Mucosa of descending colon (tissue), 3 donors: ENCODE data around the gene MYB. TPM values are rescaled to one million over a fixed set of nuclear protein-coding genes. Genes with fewer than 3 reads are reported as not detected.

Source experiments
- ATAC-seq: fragments of 200-7000 bp; cut with Tn5 transposase; one replicate; pipeline ENCODE4 v1.9.1; 2020; ENCODE audit warnings: mild to moderate bottlenecking, moderate library complexity
- DNase-seq, 3 donors: peaks; one replicate each; pipeline ENCODE4 v3.0.0-alpha.2; 2020
- H3K36me3 ChIP-seq: fragments of 200-600 bp; one replicate; pipeline ENCODE4 v1.8.0; 2021; ENCODE audit warnings: low read depth, mild to moderate bottlenecking
- H3K4me1 ChIP-seq: fragments of 200-600 bp; one replicate; pipeline ENCODE4 v1.8.0; 2021; ENCODE audit warnings: low read depth, mild to moderate bottlenecking
- H3K4me3 ChIP-seq: fragments of 200-600 bp; one replicate; pipeline ENCODE4 v1.8.0; 2021; ENCODE audit warnings: mild to moderate bottlenecking
- H3K9me3 ChIP-seq: fragments of 200-600 bp; one replicate; pipeline ENCODE4 v1.8.0; 2021; ENCODE audit warnings: mild to moderate bottlenecking
- CTCF ChIP-seq: fragments of 200-600 bp; IDR thresholded peaks from one replicate; pipeline ENCODE4 v1.8.0; 2022; ENCODE audit warnings: antibody characterized with exemption, mild to moderate bottlenecking
- intact Hi-C, 2 donors: fragments of 100-400 bp; cut with DNase I in 1 of 2; cut with micrococcal nuclease in 1 of 2; formaldehyde crosslinking; loops; one replicate each; pipeline versions ENCODE4 v1.11.0 to v1.11.1; 2022; cut with DNase I, micrococcal nuclease
- total RNA-seq, 3 donors: library from RNA; stranded (reverse); fragmentation: NEBNext Ultra II Directional in 2 of 3; extraction: Animal tissue kit (Norgen Biotek cat#: 25700) in 2 of 3; gene quantifications; one replicate each; pipeline versions ENCODE4 v1.2.1 to v1.2.4, GENCODE V29; 2021 to 2023
- donor health status: DM: no; HTN: no; CAD: no; lungs with moderate emphysema.
- donor health status: DM: no; HTN: no; CAD: no.
- donor health status: DM: no; HTN: yes; CAD: no.

MYB gene
- total RNA-seq, 3 donors from 2014 or later = 26.5 to 82.8 (median 56.3) TPM

DNA sequence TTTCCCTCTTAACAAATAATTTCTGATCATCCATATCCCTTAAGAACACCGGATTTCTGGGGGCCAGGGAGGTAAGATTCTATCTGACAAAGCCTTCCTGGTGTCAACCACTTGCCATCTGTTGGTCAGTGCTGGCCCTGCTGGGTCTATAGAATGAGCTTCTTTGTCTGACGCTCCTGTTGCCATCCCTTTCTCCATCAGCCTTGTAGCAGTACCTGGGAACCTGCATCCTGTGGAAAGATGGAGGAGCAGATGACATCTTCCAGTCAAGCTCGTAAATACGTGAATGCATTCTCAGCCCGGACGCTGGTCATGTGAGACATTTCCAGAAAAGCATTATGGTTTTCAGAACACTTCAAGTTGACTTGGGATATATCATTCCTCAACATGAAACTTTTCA is 36.6 kb downstream of the MYB start:
- H3K36me3 ChIP-seq = no peaks in the 10 kb centered on the region
- no peak overlapping the region for H3K4me3 ChIP-seq
- TF ChIP-seq CTCF = no peak
- intact Hi-C loops = no loop called here
- ATAC-seq = no peak
- no peak for DNase-seq
- H3K4me1 ChIP-seq = peaks cover 1% of the 10 kb centered on the region
- H3K9me3 ChIP-seq = no peaks in the 10 kb centered on the region

DNA sequence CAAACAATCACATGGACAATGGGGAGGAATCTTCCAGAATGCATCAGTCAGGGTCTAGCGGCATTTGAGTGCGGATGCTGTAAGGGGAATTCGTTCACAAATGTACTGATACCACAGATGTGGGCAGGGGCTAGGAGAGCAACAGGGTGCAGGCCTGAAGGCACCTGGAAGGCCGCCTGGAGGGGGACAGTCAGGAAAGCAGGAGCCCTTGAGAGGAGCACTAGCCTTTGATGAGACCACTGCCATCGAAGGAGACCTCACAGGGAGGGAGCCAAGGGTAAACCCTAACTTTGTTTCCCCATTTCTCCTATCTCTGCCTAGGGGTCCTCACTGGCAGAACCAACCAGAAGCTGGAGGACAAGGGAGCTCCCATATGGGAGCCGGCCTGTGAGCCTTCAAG is 38.2 kb downstream of the MYB start:
- Histone ChIP-seq H3K4me3 (no peak overlapping the region), H3K36me3 (peaks cover 3% of the 10 kb centered on the region), H3K4me1 (peaks cover 12% of the 10 kb centered on the region), H3K9me3 (no peaks in the 10 kb centered on the region)
- no peak for DNase-seq
- no peak for TF ChIP-seq CTCF
- ATAC-seq = no peak
- intact Hi-C loops = no loop called here

DNA sequence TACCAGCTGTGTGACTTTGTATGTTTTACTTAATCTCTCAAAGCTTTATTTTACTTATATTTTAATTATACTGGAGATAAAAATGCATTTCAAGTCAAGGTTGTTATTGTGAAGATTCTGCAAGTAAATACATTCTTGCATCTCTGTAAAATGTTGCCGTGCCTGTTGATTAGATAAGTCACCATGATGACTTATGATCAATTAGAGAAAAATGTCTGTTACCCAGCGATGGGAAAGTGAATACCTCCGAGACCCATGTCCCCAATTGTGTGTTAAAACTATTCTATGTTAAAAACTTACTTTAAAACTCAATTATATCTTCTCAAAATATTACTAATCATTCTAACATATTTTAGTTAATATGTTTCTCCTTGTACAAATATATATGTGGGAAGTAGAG is 39.9 kb downstream of the MYB start:
- ATAC-seq (no peak), DNase-seq (no peak)
- Histone ChIP-seq H3K36me3 (peaks cover 3% of the 10 kb centered on the region), H3K9me3 (no peaks in the 10 kb centered on the region), H3K4me1 (peaks cover 12% of the 10 kb centered on the region), H3K4me3 (no peak overlapping the region)
- no peak for TF ChIP-seq CTCF
- intact Hi-C loops = no loop called here

DNA sequence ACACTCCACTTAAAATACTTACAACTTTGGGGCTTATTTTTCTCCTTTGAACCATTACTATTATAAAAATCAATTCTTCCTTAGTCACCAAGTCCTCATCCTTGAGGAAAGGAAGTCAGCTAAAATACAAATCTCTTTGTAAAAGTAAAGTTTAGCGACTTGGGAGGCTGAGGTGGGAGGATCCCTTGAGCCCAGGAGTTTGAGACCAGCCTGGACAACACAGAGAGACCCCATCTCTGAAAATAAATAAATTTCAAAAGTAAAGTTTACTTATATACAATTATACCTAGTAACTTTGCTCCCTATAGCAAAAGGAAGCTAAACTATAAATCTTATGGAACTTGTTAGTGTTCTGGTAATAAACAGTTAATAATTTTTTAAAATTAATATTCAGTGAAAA is 40.4 kb downstream of the MYB start:
- peaks cover 12% of the 10 kb centered on the region for H3K4me1 ChIP-seq
- TF ChIP-seq CTCF = no peak
- intact Hi-C loops = no loop called here
- H3K4me3 ChIP-seq = no peak overlapping the region
- ATAC-seq = no peak
- no peak for DNase-seq
- H3K9me3 ChIP-seq = no peaks in the 10 kb centered on the region
- peaks cover 3% of the 10 kb centered on the region for H3K36me3 ChIP-seq

GRCh38 chr6:135222623-135223022 is 41.5 kb downstream of the MYB start:
- no peak overlapping the region for H3K4me3 ChIP-seq
- intact Hi-C loops = no loop called here
- TF ChIP-seq CTCF = no peak
- ATAC-seq = no peak
- peaks cover 3% of the 10 kb centered on the region for H3K36me3 ChIP-seq
- DNase-seq = no peak
- H3K9me3 ChIP-seq = no peaks in the 10 kb centered on the region
- H3K4me1 ChIP-seq = peaks cover 18% of the 10 kb centered on the region

GRCh38 chr6:135224037-135224647 is 43.0 kb downstream of the MYB start:
- intact Hi-C loops = no loop called here
- Histone ChIP-seq H3K4me1 (peaks cover 21% of the 10 kb centered on the region), H3K9me3 (no peaks in the 10 kb centered on the region), H3K36me3 (peaks cover 3% of the 10 kb centered on the region), H3K4me3 (no peak overlapping the region)
- ATAC-seq (peak; percentile 84), DNase-seq (no peak)
- no peak for TF ChIP-seq CTCF
